Stimulated activated CD8-positive, alpha-beta memory T cell treated with anti-CD3 and anti-CD28 coated beads, Interleukin-2, amount 100 ng/mL, for 48 hours (primary cell): Measurements from ENCODE around the gene KCNK18.
A peak's percentile ranks its signal among the peaks of the same experiment; 100 is the strongest.

Experiments
- DNase-seq, 2 donors: peaks; one replicate each; pipeline ENCODE4 v3.0.0-alpha.2; 2020; ENCODE audit warnings: low read depth in 2 of 2

The KCNK18 gene

GRCh38 chr10:117197189-117197588, at the start of gene KCNK18:
Gene KCNK18 (plus strand): TSS chr10:117197489. CDS start chr10:117197489, 0 bp downstream.
- no peak for DNase-seq

- no peak for DNase-seq
Measured at GRCh38 chr10:117148284-117148683, 49.0 kb upstream of the KCNK18 start.

GRCh38 chr10:117152668-117153067, 44.6 kb upstream of the KCNK18 start:
- DNase-seq: no peak

GRCh38 chr10:117158297-117158696, 39.0 kb upstream of the KCNK18 start:
- no peak for DNase-seq

GRCh38 chr10:117159390-117159789, 37.9 kb upstream of the KCNK18 start:
- no peak for DNase-seq

- DNase-seq: no peak
Measured at GRCh38 chr10:117160567-117160966, 36.7 kb upstream of the KCNK18 start.

- no peak for DNase-seq
Measured at GRCh38 chr10:117161386-117162033, 35.8 kb upstream of the KCNK18 start.

- no peak for DNase-seq
Measured at GRCh38 chr10:117162093-117163060, 34.9 kb upstream of the KCNK18 start.

GRCh38 chr10:117163061-117163953, 34.0 kb upstream of the KCNK18 start:
- no peak for DNase-seq

- no peak for DNase-seq
Measured at GRCh38 chr10:117163954-117164548, 33.2 kb upstream of the KCNK18 start.

GRCh38 chr10:117164592-117165537, 32.4 kb upstream of the KCNK18 start:
- no peak for DNase-seq

- no peak for DNase-seq
Measured at GRCh38 chr10:117165538-117166417, 31.5 kb upstream of the KCNK18 start.

GRCh38 chr10:117166418-117167345, 30.6 kb upstream of the KCNK18 start:
- no peak for DNase-seq

- DNase-seq: no peak
Measured at GRCh38 chr10:117167346-117167788, 29.9 kb upstream of the KCNK18 start.

GRCh38 chr10:117167789-117168674, 29.3 kb upstream of the KCNK18 start:
- DNase-seq: peak; percentile 53 to 59

- no peak for DNase-seq
Measured at GRCh38 chr10:117168729-117169128, 28.6 kb upstream of the KCNK18 start.

- no peak for DNase-seq
Measured at GRCh38 chr10:117169480-117169879, 27.8 kb upstream of the KCNK18 start.
